Body of pancreas (tissue), 4 donors: ENCODE data around the gene HOXD12.

Experiments used
- POLR2A ChIP-seq, 3 donors: fragments of 450-650 bp; IDR thresholded peaks; one replicate each; pipeline ENCODE4 v1.6.1; 2016; ENCODE audit warnings: antibody characterized with exemption in 3 of 3, mild to moderate bottlenecking in 2 of 3
- TF ChIP-seq, protein P1 (sequence below), 7 experiments: fragments of 450-650 bp in 4 of 7; fragments of 200-600 bp in 3 of 7; sonication (generic) in 3 of 7; IDR thresholded peaks; one replicate each; pipeline ENCODE4 v1.5.1; 2016 to 2019; ENCODE audit warnings: antibody characterized with exemption in 7 of 7

GRCh38 chr2:176130957-176131847 lies 31.6 kb downstream of the HOXD12 start:
- TF ChIP-seq, protein P1, sequence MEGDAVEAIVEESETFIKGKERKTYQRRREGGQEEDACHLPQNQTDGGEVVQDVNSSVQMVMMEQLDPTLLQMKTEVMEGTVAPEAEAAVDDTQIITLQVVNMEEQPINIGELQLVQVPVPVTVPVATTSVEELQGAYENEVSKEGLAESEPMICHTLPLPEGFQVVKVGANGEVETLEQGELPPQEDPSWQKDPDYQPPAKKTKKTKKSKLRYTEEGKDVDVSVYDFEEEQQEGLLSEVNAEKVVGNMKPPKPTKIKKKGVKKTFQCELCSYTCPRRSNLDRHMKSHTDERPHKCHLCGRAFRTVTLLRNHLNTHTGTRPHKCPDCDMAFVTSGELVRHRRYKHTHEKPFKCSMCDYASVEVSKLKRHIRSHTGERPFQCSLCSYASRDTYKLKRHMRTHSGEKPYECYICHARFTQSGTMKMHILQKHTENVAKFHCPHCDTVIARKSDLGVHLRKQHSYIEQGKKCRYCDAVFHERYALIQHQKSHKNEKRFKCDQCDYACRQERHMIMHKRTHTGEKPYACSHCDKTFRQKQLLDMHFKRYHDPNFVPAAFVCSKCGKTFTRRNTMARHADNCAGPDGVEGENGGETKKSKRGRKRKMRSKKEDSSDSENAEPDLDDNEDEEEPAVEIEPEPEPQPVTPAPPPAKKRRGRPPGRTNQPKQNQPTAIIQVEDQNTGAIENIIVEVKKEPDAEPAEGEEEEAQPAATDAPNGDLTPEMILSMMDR (IDR thresholded peaks at IDR 0.05): no peak
- no peak for TF ChIP-seq POLR2A (IDR thresholded peaks at IDR 0.05)
